GM23338 (cell line): ENCODE measurements around the gene ARHGEF40. TPM values are rescaled to one million over a fixed set of nuclear protein-coding genes. Genes with fewer than 3 reads are reported as not detected.

ENCODE experiments used
- ATAC-seq: fragments of 200-7000 bp; cut with Tn5 transposase; 3 replicates; pipeline ENCODE4 v1.9.1; 2020
- DNase-seq: peaks from one replicate; pipeline ENCODE4 v3.0.0-alpha.2; 2015; ENCODE audit warnings: low spot score
- H2AFZ ChIP-seq: fragments of 200-600 bp; sonication (generic); 2 replicates; pipeline ENCODE4 v1.8.0; 2016; ENCODE audit warnings: antibody characterized with exemption, mild to moderate bottlenecking, moderate library complexity
- H3F3A ChIP-seq: fragments of 200-600 bp; sonication (generic); replicated peaks from 2 replicates; pipeline ENCODE4 v1.8.0; 2017; ENCODE audit warnings: antibody characterized with exemption, mixed run types, low read depth
- H3K27ac ChIP-seq: fragments of 200-600 bp; sonication (generic); 2 replicates; pipeline ENCODE4 v1.6.1; 2016; ENCODE audit warnings: low read depth
- H3K27me3 ChIP-seq: fragments of 200-600 bp; sonication (generic); 2 replicates; pipeline ENCODE4 v1.8.0; 2016; ENCODE audit warnings: mild to moderate bottlenecking, mixed run types, moderate library complexity; ENCODE audit not compliant: insufficient read depth
- H3K36me3 ChIP-seq: fragments of 200-600 bp; sonication (generic); 2 replicates; pipeline ENCODE4 v1.8.0; 2016; ENCODE audit warnings: mild to moderate bottlenecking; ENCODE audit not compliant: insufficient read depth
- H3K4me1 ChIP-seq: fragments of 200-600 bp; sonication (generic); 2 replicates; pipeline ENCODE4 v1.8.0; 2016; ENCODE audit warnings: mild to moderate bottlenecking, moderate library complexity; ENCODE audit not compliant: insufficient read depth
- H3K4me2 ChIP-seq: fragments of 200-600 bp; sonication (generic); 2 replicates; pipeline ENCODE4 v1.7.1; 2017; ENCODE audit warnings: mixed run types
- H3K4me3 ChIP-seq: fragments of 200-600 bp; sonication (generic); 2 replicates; pipeline ENCODE4 v1.6.1; 2016; ENCODE audit warnings: mixed run types
- H3K79me2 ChIP-seq: fragments of 200-600 bp; sonication (generic); replicated peaks from 2 replicates; pipeline ENCODE4 v1.8.0; 2017; ENCODE audit warnings: mild to moderate bottlenecking; ENCODE audit not compliant: insufficient read depth
- H3K9me2 ChIP-seq: fragments of 200-600 bp; sonication (generic); 2 replicates; pipeline ENCODE4 v1.8.0; 2017; ENCODE audit not compliant: insufficient read depth
- H4K20me1 ChIP-seq: fragments of 200-600 bp; sonication (generic); replicated peaks from 2 replicates; pipeline ENCODE4 v1.8.0; 2017; ENCODE audit warnings: mild to moderate bottlenecking; ENCODE audit not compliant: insufficient read depth
- H3K27ac Mint-ChIP-seq: 2 replicates; pipeline ENCODE4 v1.8.0; 2020; ENCODE audit warnings: inconsistent platforms, mild to moderate bottlenecking, moderate library complexity, mixed read lengths
- H3K27me3 Mint-ChIP-seq: 3 replicates; pipeline ENCODE4 v1.8.0; 2022; ENCODE audit warnings: low read depth, mild to moderate bottlenecking, moderate library complexity, mixed read lengths, inconsistent platforms; ENCODE audit not compliant: insufficient read depth, poor library complexity
- H3K36me3 Mint-ChIP-seq: 3 replicates; pipeline ENCODE4 v1.8.0; 2021; ENCODE audit warnings: low read depth, mild to moderate bottlenecking, inconsistent platforms, moderate library complexity, mixed read lengths
- H3K4me1 Mint-ChIP-seq: 3 replicates; pipeline ENCODE4 v1.8.0; 2020; ENCODE audit warnings: mild to moderate bottlenecking, inconsistent platforms, mixed read lengths
- H3K4me3 Mint-ChIP-seq: 3 replicates; pipeline ENCODE4 v1.8.0; 2021; ENCODE audit warnings: moderate library complexity, mild to moderate bottlenecking, inconsistent platforms, mixed read lengths
- H3K9me3 Mint-ChIP-seq: 3 replicates; pipeline ENCODE4 v1.8.0; 2020; ENCODE audit warnings: moderate library complexity, mild to moderate bottlenecking, inconsistent platforms, mixed read lengths
- CREB1 ChIP-seq: fragments of 250-450 bp; sonication (Bioruptor Pico); IDR thresholded peaks from 2 replicates; pipeline ENCODE4 v1.5.0; 2020; ENCODE audit warnings: low read depth, mild to moderate bottlenecking, moderate library complexity
- CTCF ChIP-seq, 2 experiments: fragments of 200-600 bp in 1 of 2; sonication (generic) in 1 of 2; conservative IDR thresholded peaks; 2 replicates each; pipeline versions ENCODE4 v1.5.1 to v1.6.1; 2016 to 2017; ENCODE audit warnings: antibody characterized with exemption in 2 of 2, low read depth in 2 of 2, mild to moderate bottlenecking in 2 of 2, moderate library complexity in 1 of 2
- ETS1 ChIP-seq: IDR thresholded peaks from 2 replicates; pipeline ENCODE4 v1.6.1; 2016; ENCODE audit warnings: antibody characterized with exemption
- EZH2 ChIP-seq: fragments of 200-600 bp; sonication (generic); IDR thresholded peaks from one replicate; pipeline ENCODE4 v1.8.0; 2017; ENCODE audit warnings: antibody characterized with exemption, mild to moderate bottlenecking, low read depth; ENCODE audit not compliant: unreplicated experiment
- EZH2phosphoT487 ChIP-seq: fragments of 200-600 bp; sonication (generic); IDR thresholded peaks from one replicate; pipeline ENCODE4 v1.8.1; 2018; ENCODE audit warnings: antibody characterized with exemption; ENCODE audit not compliant: unreplicated experiment
- POLR2AphosphoS5 ChIP-seq: IDR thresholded peaks from 2 replicates; pipeline ENCODE4 v1.6.1; 2016; ENCODE audit warnings: antibody characterized with exemption, low read depth
- REST ChIP-seq: IDR thresholded peaks from one replicate; pipeline ENCODE4 v1.6.1; 2018; ENCODE audit warnings: antibody characterized with exemption; ENCODE audit not compliant: unreplicated experiment
- STAT1 ChIP-seq: IDR thresholded peaks from one replicate; pipeline ENCODE4 v1.6.1; 2016; ENCODE audit warnings: antibody characterized with exemption; ENCODE audit not compliant: unreplicated experiment
- ZNF114 ChIP-seq: fragments of 250-450 bp; sonication (Bioruptor Pico); IDR thresholded peaks from 2 replicates; pipeline ENCODE4 v1.5.0; 2020; ENCODE audit warnings: mild to moderate bottlenecking, moderate library complexity
- ZNF331 ChIP-seq: fragments of 250-450 bp; sonication (Bioruptor Pico); IDR thresholded peaks from 2 replicates; pipeline ENCODE4 v1.5.0; 2020; ENCODE audit warnings: low read depth, mild to moderate bottlenecking, moderate library complexity
- polyA plus RNA-seq: library from polyadenylated mRNA; unstranded; fragments of >200 nt; fragmentation: Nextera tagmentation; extraction: Ambion mirVana; gene quantifications from 2 replicates; pipeline ENCODE4 v1.2.1, GENCODE V29; 2016
- total RNA-seq: library from RNA; depleted of rRNA; stranded (reverse); fragments of >200 nt; shearing (Covaris generic); gene quantifications from 2 replicates; pipeline ENCODE4 v1.2.3, GENCODE V29; 2014

ARHGEF40 gene
- total and polyA plus RNA-seq, 2 experiments from 2014 or later, result 17.7 to 44.6 TPM

GRCh38 chr14:21098076-21098891, 28.2 kb downstream of the ARHGEF40 start, which contains the start of gene ZNF219:
ZNF219 (minus strand) TSS chr14:21098655; CDS start chr14:21093591, 5,064 bp downstream.
- DNase-seq (peak; percentile 93), ATAC-seq (peak; percentile 21)
- peak within 1 kb of the TSS; percentile 98 for H3K4me2 ChIP-seq
- peaks cover 19% of the 10 kb centered on the region for H3K27me3 Mint-ChIP-seq
- H3K4me3 Mint-ChIP-seq, result peak within 1 kb of the TSS; percentile 92
- H3K9me2 ChIP-seq, result no peaks in the 10 kb centered on the region
- H3K27me3 ChIP-seq, result no peaks in the 10 kb centered on the region
- peaks cover 20% of the 10 kb centered on the region for H3F3A ChIP-seq
- peaks cover 50% of the 10 kb centered on the region for H3K79me2 ChIP-seq
- peaks cover 4% of the 10 kb centered on the region; the same call in 2 of the 3 replicates for H3K9me3 Mint-ChIP-seq
- peak within 1 kb of the TSS; percentile 84 for H3K4me3 ChIP-seq
- H2AFZ ChIP-seq, result no peak within 1 kb of the TSS
- no peaks in the 10 kb centered on the region; the same call in 1 of the 2 replicates for H3K36me3 ChIP-seq
- H3K27ac ChIP-seq, result peak within 1 kb of the TSS; percentile 88
- peaks cover 57% of the 10 kb centered on the region for H3K4me1 ChIP-seq
- peaks cover 76% of the 10 kb centered on the region for H3K4me1 Mint-ChIP-seq
- peaks cover 4% of the 10 kb centered on the region; the same call in 1 of the 2 replicates for H4K20me1 ChIP-seq
- H3K36me3 Mint-ChIP-seq, result peaks cover 8% of the 10 kb centered on the region
- peak within 1 kb of the TSS; percentile 97 for H3K27ac Mint-ChIP-seq
- TF ChIP-seq CTCF (conservative IDR thresholded peaks at IDR 0.05; ENCODE audit: low read depth in 2 of 2) (no peak), POLR2AphosphoS5 (peak; percentile 60), ZNF114 (no peak), EZH2phosphoT487 (no peak), ZNF331 (CRISPR knock-in tag) (no peak), ETS1 (no peak), REST (no peak), EZH2 (no peak), CREB1 (0 out of 2 replicates have a peak, but pooled peaks have one; percentile 8), STAT1 (no peak)
